Astrocyte (in vitro differentiated cells and primary cell): ENCODE measurements around the gene TRIM59.

Source experiments
- CTCF ChIP-seq: IDR thresholded peaks from 2 replicates; pipeline ENCODE4 v1.5.1; 2011; ENCODE audit warnings: low read depth, mild to moderate bottlenecking, inconsistent platforms, low read length, moderate library complexity; ENCODE audit not compliant: insufficient read depth
- EZH2 ChIP-seq: IDR thresholded peaks from 2 replicates; pipeline ENCODE4 v1.6.1; 2012; ENCODE audit warnings: mild to moderate bottlenecking, low read length, inconsistent platforms; ENCODE audit not compliant: insufficient read depth

- TF ChIP-seq CTCF (no peak), EZH2 (no peak)
Measured at GRCh38 chr3:160403796-160404470, 45.7 kb downstream of the TRIM59 start.
